HG03520 (cell line): ENCODE measurements around the gene ZWINT.

Experiments used
- ATAC-seq: cut with Tn5 transposase; IDR thresholded peaks from one replicate; pipeline ENCODE4 v1.9.1; 2021; ENCODE audit warnings: mild to moderate bottlenecking, moderate library complexity; ENCODE audit not compliant: unreplicated experiment

Gene ZWINT

GRCh38 chr10:56360967-56361612, at the start of gene ZWINT:
Gene ZWINT (minus strand): TSS chr10:56361259. CDS start chr10:56361236, 23 bp downstream.
- ATAC-seq, result peak; percentile 99

- ATAC-seq, result no peak
These were observed 22.7 kb upstream of the ZWINT start for GRCh38 chr10:56383806-56384205.

GRCh38 chr10:56370217-56371113, 9.4 kb upstream of the ZWINT start:
- ATAC-seq, result no peak

GRCh38 chr10:56360583-56360966, 484 bp downstream of the ZWINT start:
- no peak for ATAC-seq

- ATAC-seq, result no peak
These were observed 1.2 kb downstream of the ZWINT start for GRCh38 chr10:56359837-56360236.

- ATAC-seq, result no peak
These were observed 4.0 kb downstream of the ZWINT start for GRCh38 chr10:56357018-56357417.

- no peak for ATAC-seq
These were observed 9.0 kb downstream of the ZWINT start for GRCh38 chr10:56351909-56352630.

- ATAC-seq, result no peak
These were observed 11.4 kb downstream of the ZWINT start for GRCh38 chr10:56349611-56350010.

- no peak for ATAC-seq
These were observed 13.0 kb downstream of the ZWINT start for GRCh38 chr10:56348101-56348500.

GRCh38 chr10:56346845-56347415, 14.1 kb downstream of the ZWINT start:
- ATAC-seq, result no peak

- ATAC-seq, result no peak
These were observed 19.4 kb downstream of the ZWINT start for GRCh38 chr10:56341612-56342011.

- ATAC-seq, result no peak
These were observed 31.1 kb downstream of the ZWINT start for GRCh38 chr10:56329961-56330360.

- no peak for ATAC-seq
These were observed 33.9 kb downstream of the ZWINT start for GRCh38 chr10:56327118-56327517.

GRCh38 chr10:56319386-56319785, 41.7 kb downstream of the ZWINT start:
- ATAC-seq, result peak; percentile 97

- ATAC-seq, result peak; percentile 29
These were observed 42.2 kb downstream of the ZWINT start for GRCh38 chr10:56318816-56319215.

GRCh38 chr10:56317603-56318002, 43.5 kb downstream of the ZWINT start:
- ATAC-seq, result no peak

GRCh38 chr10:56316603-56317002, 44.5 kb downstream of the ZWINT start:
- ATAC-seq, result no peak
